ENCODE measurements around the gene COX7C.

COX7C gene

GRCh38 chr5:86617309-86617755, 409 bp upstream of the COX7C start:
- no peak for TF ChIP-seq CTCF (IDR thresholded peaks at IDR 0.05)

GRCh38 chr5:86623785-86624483, 6.2 kb downstream of the COX7C start:
- TF ChIP-seq CTCF (IDR thresholded peaks at IDR 0.05) = no peak

- no peak for TF ChIP-seq CTCF (IDR thresholded peaks at IDR 0.05)
Observed at GRCh38 chr5:86625148-86625547, 7.4 kb downstream of the COX7C start.

GRCh38 chr5:86626149-86626548, 8.4 kb downstream of the COX7C start:
- no peak for TF ChIP-seq CTCF (IDR thresholded peaks at IDR 0.05)

GRCh38 chr5:86631165-86631564, 13.4 kb downstream of the COX7C start:
- no peak for TF ChIP-seq CTCF (IDR thresholded peaks at IDR 0.05)

GRCh38 chr5:86640998-86641397, 23.3 kb downstream of the COX7C start:
- TF ChIP-seq CTCF (IDR thresholded peaks at IDR 0.05) = no peak

- no peak for TF ChIP-seq CTCF (IDR thresholded peaks at IDR 0.05)
Observed at GRCh38 chr5:86644843-86645242, 27.1 kb downstream of the COX7C start.

- no peak for TF ChIP-seq CTCF (IDR thresholded peaks at IDR 0.05)
Observed at GRCh38 chr5:86645885-86646284, 28.1 kb downstream of the COX7C start.
